Immature natural killer cell (primary cell): Measurements from ENCODE around the gene FANCC. TPM values are rescaled to one million over a fixed set of nuclear protein-coding genes. Genes with fewer than 3 reads are reported as not detected.
"Not testable (repeated sequence)": the region's sequence is repeated elsewhere in the genome, so short reads cannot be mapped to it uniquely, and the experiment has no call there.

Experiments used
- DNase-seq, 3 donors: peaks; one replicate each; pipeline ENCODE4 v3.0.0; 2022; ENCODE audit warnings: mixed read lengths in 1 of 3
- H3K27ac Mint-ChIP-seq, 6 donors: one replicate each; pipeline ENCODE4 v1.8.0; 2020; ENCODE audit warnings: mixed read lengths in 6 of 6, mild to moderate bottlenecking in 5 of 6, inconsistent platforms in 4 of 6, moderate library complexity in 3 of 6
- H3K27me3 Mint-ChIP-seq, 3 donors: one replicate each; pipeline ENCODE4 v1.8.0; 2020 to 2021; ENCODE audit warnings: low read depth in 3 of 3, mild to moderate bottlenecking in 3 of 3, mixed read lengths in 3 of 3, moderate library complexity in 3 of 3, inconsistent platforms in 1 of 3
- H3K36me3 Mint-ChIP-seq, 3 donors: one replicate each; pipeline ENCODE4 v1.8.0; 2020; ENCODE audit warnings: mixed read lengths in 3 of 3, inconsistent platforms in 2 of 3, mild to moderate bottlenecking in 2 of 3
- H3K4me1 Mint-ChIP-seq, 2 donors: one replicate each; pipeline ENCODE4 v1.8.0; 2020; ENCODE audit warnings: inconsistent platforms in 2 of 2, mild to moderate bottlenecking in 2 of 2, mixed read lengths in 2 of 2, moderate library complexity in 1 of 2
- H3K4me3 Mint-ChIP-seq, 5 donors: one replicate each; pipeline ENCODE4 v1.8.0; 2020; ENCODE audit warnings: mild to moderate bottlenecking in 5 of 5, mixed read lengths in 5 of 5, inconsistent platforms in 3 of 5, moderate library complexity in 3 of 5
- H3K9me3 Mint-ChIP-seq, 6 donors: one replicate each; pipeline ENCODE4 v1.8.0; 2020; ENCODE audit warnings: mild to moderate bottlenecking in 6 of 6, mixed read lengths in 6 of 6, inconsistent platforms in 4 of 6, moderate library complexity in 3 of 6
- polyA plus RNA-seq, 3 donors: library from polyadenylated mRNA; unstranded; fragments of 300-500 nt; fragmentation: Illumina TruSeq; gene quantifications; one replicate each; pipeline ENCODE4 v1.2.3, GENCODE V29; 2021

The FANCC gene
- polyA plus RNA-seq, 3 donors from 2014 or later: 2.4 to 3.4 (median 3.3) TPM

GRCh38 chr9:95284162-95285080 lies 33.1 kb downstream of the FANCC start:
- Mint-ChIP-seq H3K27me3 (peaks cover 0 to 1% (median 0%) of the 10 kb centered on the region in 3 donors), H3K27ac (no peak overlapping the region), H3K36me3 (peaks cover 7 to 10% (median 8%) of the 10 kb centered on the region in 3 donors), H3K9me3 (peaks cover 13 to 26% (median 18%) of the 10 kb centered on the region in 6 donors), H3K4me3 (no peak overlapping the region), H3K4me1 (no peaks in the 10 kb centered on the region)
- no peak for DNase-seq

- H3K4me3 Mint-ChIP-seq: no peak overlapping the region
- DNase-seq: no peak
- H3K9me3 Mint-ChIP-seq: peaks cover 14 to 26% (median 19%) of the 10 kb centered on the region in 6 donors
- no peak overlapping the region for H3K27ac Mint-ChIP-seq
- no peaks in the 10 kb centered on the region for H3K4me1 Mint-ChIP-seq
- H3K36me3 Mint-ChIP-seq: peaks cover 7 to 10% (median 8%) of the 10 kb centered on the region in 3 donors
- peaks cover 0 to 1% (median 0%) of the 10 kb centered on the region in 3 donors for H3K27me3 Mint-ChIP-seq
These were observed 33.8 kb downstream of the FANCC start for GRCh38 chr9:95283673-95284072.

DNA sequence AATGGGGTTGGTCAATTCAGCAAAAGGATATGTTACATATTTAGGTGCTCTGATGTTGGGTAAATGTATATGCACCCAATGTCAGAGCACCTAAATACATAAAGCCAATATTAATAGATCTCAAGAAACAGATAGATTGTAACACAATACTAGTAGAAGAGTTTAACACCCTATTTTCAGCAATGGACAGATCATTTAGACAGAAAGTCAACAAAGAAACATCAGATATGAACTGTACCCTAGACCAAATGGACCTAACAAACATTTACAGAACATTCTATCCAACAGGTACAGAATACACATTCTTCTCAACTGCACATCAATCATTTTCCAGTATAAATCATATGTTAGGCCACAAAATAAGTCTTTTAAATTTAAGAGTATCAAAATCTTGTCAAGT lies 35.2 kb downstream of the FANCC start:
- H3K9me3 Mint-ChIP-seq: peaks cover 15 to 26% (median 20%) of the 10 kb centered on the region in 6 donors
- H3K4me1 Mint-ChIP-seq: no peaks in the 10 kb centered on the region
- H3K27me3 Mint-ChIP-seq: peaks cover 0 to 1% (median 0%) of the 10 kb centered on the region in 3 donors
- no peak for DNase-seq
- no peak overlapping the region for H3K27ac Mint-ChIP-seq
- H3K4me3 Mint-ChIP-seq: no peak overlapping the region
- H3K36me3 Mint-ChIP-seq: peaks cover 7 to 15% (median 10%) of the 10 kb centered on the region in 3 donors

DNA sequence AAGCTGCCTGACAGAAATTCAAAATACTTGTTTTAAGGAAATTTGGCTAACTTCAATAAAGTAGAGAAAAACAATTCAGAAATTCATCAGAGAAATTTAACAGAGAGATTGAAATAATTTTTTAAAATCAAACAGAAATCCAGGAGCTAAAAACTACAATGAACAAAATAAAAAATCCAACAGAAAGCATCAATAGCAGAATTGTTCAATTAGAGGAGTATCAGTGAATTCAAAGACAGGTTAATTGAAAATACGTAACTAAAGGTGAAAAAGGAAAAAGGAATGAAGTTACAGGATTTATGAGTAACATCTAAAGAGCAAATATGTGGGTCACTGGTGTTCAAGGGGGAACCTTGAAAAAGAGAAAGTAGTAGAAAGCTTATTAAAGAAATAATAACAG lies 36.8 kb downstream of the FANCC start:
- peaks cover 0 to 1% (median 0%) of the 10 kb centered on the region in 3 donors for H3K27me3 Mint-ChIP-seq
- H3K4me1 Mint-ChIP-seq: no peaks in the 10 kb centered on the region
- H3K9me3 Mint-ChIP-seq: peaks cover 15 to 26% (median 20%) of the 10 kb centered on the region in 6 donors
- H3K36me3 Mint-ChIP-seq: peaks cover 7 to 15% (median 10%) of the 10 kb centered on the region in 3 donors
- no peak overlapping the region for H3K27ac Mint-ChIP-seq
- DNase-seq: no peak
- no peak overlapping the region for H3K4me3 Mint-ChIP-seq

GRCh38 chr9:95277509-95277908 lies 40.0 kb downstream of the FANCC start:
- Mint-ChIP-seq H3K4me1 (peaks cover 15 to 18% of the 10 kb centered on the region in 2 donors), H3K36me3 (peaks cover 7 to 15% (median 10%) of the 10 kb centered on the region in 3 donors), H3K27me3 (peaks cover 0 to 3% (median 2%) of the 10 kb centered on the region in 3 donors), H3K9me3 (peaks cover 15 to 26% (median 20%) of the 10 kb centered on the region in 6 donors), H3K27ac (no peak overlapping the region), H3K4me3 (no peak overlapping the region)
- no peak for DNase-seq

DNA sequence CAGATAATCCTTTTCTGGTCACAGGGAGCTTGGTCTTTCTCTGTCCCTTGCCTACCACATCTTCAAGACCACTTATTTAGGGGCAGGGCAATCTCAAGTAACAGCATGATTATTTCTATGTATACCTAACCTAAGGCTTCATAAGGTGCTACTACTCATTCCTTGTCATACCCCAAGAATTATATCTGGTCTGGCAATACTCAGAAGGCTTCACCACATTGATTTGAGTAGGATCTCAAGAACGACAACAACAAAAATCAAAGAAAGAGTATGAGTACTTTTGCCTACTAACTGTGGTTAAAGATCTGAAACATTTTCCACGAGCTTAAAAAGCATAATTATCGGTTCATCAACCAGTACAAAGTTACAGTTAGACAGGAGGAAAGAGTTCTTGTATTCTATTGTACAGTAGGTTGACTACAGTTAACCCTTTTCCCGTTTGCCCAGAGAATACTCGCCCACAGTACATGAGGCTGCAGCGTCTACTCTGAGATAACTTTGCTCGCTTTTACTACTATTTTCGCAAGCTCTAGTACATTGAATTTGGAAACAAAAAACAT lies 41.0 kb downstream of the FANCC start:
- Mint-ChIP-seq H3K36me3 (peaks cover 7 to 15% (median 10%) of the 10 kb centered on the region in 3 donors), H3K4me1 (peaks cover 15 to 19% of the 10 kb centered on the region in 2 donors), H3K27ac (no peak overlapping the region), H3K9me3 (peaks cover 15 to 20% (median 19%) of the 10 kb centered on the region in 6 donors), H3K27me3 (peaks cover 0 to 4% (median 2%) of the 10 kb centered on the region in 3 donors), H3K4me3 (no peak overlapping the region)
- DNase-seq: no peak

DNA sequence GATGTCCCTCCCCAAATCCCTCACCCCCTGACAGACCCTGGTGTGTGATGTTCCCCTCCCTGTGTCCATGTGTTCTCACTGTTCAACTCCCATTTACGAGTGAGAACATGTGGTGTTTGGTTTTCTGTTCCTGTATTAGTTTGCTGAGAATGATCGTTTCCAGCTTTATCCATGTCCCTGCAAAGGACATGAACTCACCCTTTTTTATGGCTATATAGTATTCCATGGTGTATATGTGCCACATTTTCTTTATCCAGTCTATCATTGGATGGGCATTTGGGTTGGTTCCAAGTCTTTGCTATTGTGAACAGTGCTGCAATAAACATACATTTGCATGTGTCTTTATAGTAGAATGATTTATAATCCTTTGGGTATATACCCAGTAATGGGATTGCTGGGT lies 43.3 kb downstream of the FANCC start:
- peaks cover 15 to 22% of the 10 kb centered on the region in 2 donors for H3K4me1 Mint-ChIP-seq

DNA sequence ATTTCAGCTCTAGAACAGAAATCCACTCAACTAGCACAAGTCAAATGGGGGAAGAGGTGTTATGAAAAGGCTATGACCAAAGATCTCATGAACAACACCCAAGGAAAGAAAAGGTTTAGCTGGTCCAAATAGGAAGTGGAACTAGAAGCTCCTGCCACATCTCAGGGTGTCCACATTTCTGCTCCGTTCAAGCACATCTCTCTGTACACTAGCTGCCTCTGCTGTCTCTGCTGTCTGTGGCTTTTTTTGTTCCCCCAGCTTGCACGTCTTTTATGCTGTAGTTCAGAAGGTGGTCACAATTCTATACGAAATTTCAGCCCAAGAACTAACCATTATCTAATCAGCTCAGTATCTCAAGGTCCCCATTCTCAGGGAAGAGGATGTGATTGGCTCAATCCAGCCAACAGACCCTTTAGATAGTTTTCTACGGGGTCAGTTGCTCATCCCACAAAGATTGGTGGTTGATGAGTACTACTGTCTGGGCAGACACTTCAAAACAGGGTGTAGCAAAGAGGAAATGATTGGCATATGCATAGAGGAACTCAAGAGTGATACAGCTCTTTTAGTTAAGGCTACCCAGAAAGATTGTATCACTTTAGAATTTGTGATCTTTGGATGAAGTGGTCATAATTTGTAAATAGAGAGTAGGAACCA lies 44.0 kb downstream of the FANCC start:
- Mint-ChIP-seq H3K27ac (peak overlapping the region in 2 of 6 donors; percentile 12 to 70), H3K9me3 (peaks cover 0 to 3% (median 0%) of the 10 kb centered on the region in 6 donors), H3K4me1 (peaks cover 15 to 22% of the 10 kb centered on the region in 2 donors), H3K36me3 (peaks cover 0 to 5% (median 0%) of the 10 kb centered on the region in 3 donors), H3K27me3 (peaks cover 0 to 3% (median 2%) of the 10 kb centered on the region in 3 donors), H3K4me3 (peak overlapping the region in 1 of 5 donors; percentile 18)
- DNase-seq: no peak

More for the DNA sequence above, 43.3 kb downstream of the FANCC start:
- not testable (repeated sequence) for H3K27me3 Mint-ChIP-seq, H3K4me3 Mint-ChIP-seq, H3K27ac Mint-ChIP-seq, H3K36me3 Mint-ChIP-seq, H3K9me3 Mint-ChIP-seq, DNase-seq

- H3K27me3 Mint-ChIP-seq: peaks cover 2 to 3% (median 2%) of the 10 kb centered on the region in 3 donors
These were observed 44.7 kb downstream of the FANCC start for GRCh38 chr9:95272830-95273229.

DNA sequence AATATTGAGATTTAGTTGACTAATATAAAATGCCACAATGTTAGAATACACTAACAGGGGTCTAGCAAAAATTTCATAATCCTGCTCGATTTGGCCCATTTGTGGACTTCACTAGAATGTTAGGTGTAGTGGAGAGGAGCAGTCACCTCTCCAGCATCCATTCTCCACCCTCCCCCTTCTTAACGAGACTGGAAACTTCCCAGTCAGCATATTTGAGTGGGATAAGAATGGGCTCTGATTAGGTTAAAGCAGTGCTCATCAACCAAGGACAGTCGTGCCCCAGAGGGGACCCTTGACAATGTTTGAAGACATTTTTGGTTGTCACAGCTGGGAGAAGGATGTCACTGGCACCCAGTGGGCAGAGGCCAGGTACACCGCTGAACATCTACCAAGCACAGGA lies 46.7 kb downstream of the FANCC start:
- Mint-ChIP-seq H3K4me1 (peaks cover 15 to 22% of the 10 kb centered on the region in 2 donors), H3K4me3 (no peak overlapping the region), H3K9me3 (no peaks in the 10 kb centered on the region), H3K27me3 (peaks cover 2 to 4% (median 2%) of the 10 kb centered on the region in 3 donors), H3K36me3 (no peaks in the 10 kb centered on the region), H3K27ac (peak overlapping the region in 1 of 6 donors; percentile 8)
- DNase-seq: no peak

More at GRCh38 chr9:95272830-95273229, 44.7 kb downstream of the FANCC start:
- no peaks in the 10 kb centered on the region for H3K9me3 Mint-ChIP-seq
- H3K27ac Mint-ChIP-seq: no peak overlapping the region
- DNase-seq: no peak
- H3K4me3 Mint-ChIP-seq: no peak overlapping the region
- H3K36me3 Mint-ChIP-seq: no peaks in the 10 kb centered on the region
- peaks cover 15 to 22% of the 10 kb centered on the region in 2 donors for H3K4me1 Mint-ChIP-seq

DNA sequence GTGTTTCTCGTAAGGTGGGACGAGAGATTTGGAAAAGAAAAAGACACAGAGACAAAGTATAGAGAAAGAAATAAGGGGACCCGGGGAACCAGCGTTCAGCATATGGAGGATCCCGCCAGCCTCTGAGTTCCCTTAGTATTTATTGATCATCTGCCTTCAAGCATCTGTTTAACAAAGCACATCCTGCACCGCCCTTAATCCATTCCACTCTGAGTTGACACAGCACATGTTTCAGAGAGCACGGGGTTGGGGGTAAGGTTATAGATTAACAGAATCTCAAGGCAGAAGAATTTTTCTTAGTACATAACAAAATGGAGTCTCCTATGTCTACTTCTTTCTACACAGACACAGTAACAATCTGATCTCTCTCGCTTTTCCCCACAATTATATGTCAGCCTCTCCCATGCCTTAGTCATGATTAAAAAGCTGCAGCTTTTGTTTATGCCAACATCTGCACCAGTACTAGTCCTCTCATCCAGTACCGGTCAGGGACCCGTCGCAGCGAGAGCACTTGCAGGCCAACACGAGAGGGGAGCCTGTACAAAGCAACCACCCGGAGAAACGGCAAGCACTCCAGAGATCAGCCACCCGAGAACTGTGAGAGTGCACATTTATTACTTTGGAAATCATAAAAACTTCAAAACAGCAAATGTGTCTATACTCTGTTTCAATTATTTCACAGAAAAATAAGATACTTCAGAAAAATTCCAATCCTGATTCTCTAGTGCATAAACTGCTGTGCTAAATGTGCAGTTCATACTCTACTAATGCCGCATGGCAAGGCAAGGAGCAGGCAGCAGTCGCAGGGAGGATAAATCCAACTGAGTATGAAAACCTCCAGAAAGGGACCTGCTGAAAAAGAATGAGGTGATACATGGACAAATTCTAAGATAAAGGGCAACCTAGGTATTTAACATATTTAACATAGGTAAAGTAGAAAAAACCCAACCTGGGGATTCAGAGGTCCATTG lies 47.4 kb downstream of the FANCC start:
- H3K9me3 Mint-ChIP-seq, DNase-seq, H3K4me3 Mint-ChIP-seq, H3K27me3 Mint-ChIP-seq, H3K27ac Mint-ChIP-seq, H3K36me3 Mint-ChIP-seq: not testable (repeated sequence)
- peaks cover 15 to 22% of the 10 kb centered on the region in 2 donors for H3K4me1 Mint-ChIP-seq

- Mint-ChIP-seq H3K27me3 (peaks cover 2 to 3% (median 2%) of the 10 kb centered on the region in 3 donors), H3K9me3 (no peaks in the 10 kb centered on the region), H3K4me1 (peaks cover 12 to 17% of the 10 kb centered on the region in 2 donors), H3K27ac (no peak overlapping the region), H3K36me3 (no peaks in the 10 kb centered on the region), H3K4me3 (no peak overlapping the region)
- no peak for DNase-seq
These were observed 48.8 kb downstream of the FANCC start for GRCh38 chr9:95268681-95269080.

- peak overlapping the region in 1 of 6 donors; percentile 1 for H3K27ac Mint-ChIP-seq
- H3K4me3 Mint-ChIP-seq: no peak overlapping the region
- no peaks in the 10 kb centered on the region for H3K36me3 Mint-ChIP-seq
These were observed 50.9 kb downstream of the FANCC start for GRCh38 chr9:95266649-95267048.

More at GRCh38 chr9:95266649-95267048, 50.9 kb downstream of the FANCC start:
- Mint-ChIP-seq H3K4me1 (peaks cover 0 to 4% of the 10 kb centered on the region in 2 donors), H3K27me3 (peaks cover 0 to 2% (median 2%) of the 10 kb centered on the region in 3 donors), H3K9me3 (no peaks in the 10 kb centered on the region)
- DNase-seq: no peak
